Hepatocyte (in vitro differentiated cells): ENCODE data around the gene STK11. TPM values are rescaled to one million over a fixed set of nuclear protein-coding genes. Genes with fewer than 3 reads are reported as not detected.

Experiments
- DNase-seq: peaks from one replicate; pipeline ENCODE4 v3.0.0-alpha.2; 2016; ENCODE audit warnings: low spot score
- H2AFZ ChIP-seq: fragments of 200-600 bp; sonication (generic); 2 replicates; pipeline ENCODE4 v1.6.0; 2016; ENCODE audit warnings: antibody characterized with exemption, mild to moderate bottlenecking
- H3K27ac ChIP-seq: fragments of 200-600 bp; sonication (generic); 2 replicates; pipeline ENCODE4 v1.5.1; 2016; ENCODE audit warnings: mild to moderate bottlenecking
- H3K27me3 ChIP-seq: fragments of 200-600 bp; sonication (generic); 2 replicates; pipeline ENCODE4 v1.6.1; 2016
- H3K36me3 ChIP-seq: fragments of 200-600 bp; sonication (generic); replicated peaks from 2 replicates; pipeline ENCODE4 v1.5.1; 2016; ENCODE audit warnings: low read depth; ENCODE audit not compliant: insufficient read depth
- H3K4me1 ChIP-seq: fragments of 200-600 bp; sonication (generic); 2 replicates; pipeline ENCODE4 v1.5.1; 2016; ENCODE audit warnings: mild to moderate bottlenecking, moderate library complexity; ENCODE audit not compliant: insufficient read depth
- H3K4me2 ChIP-seq: fragments of 200-600 bp; sonication (generic); 2 replicates; pipeline ENCODE4 v1.6.0; 2016
- H3K4me3 ChIP-seq: fragments of 200-600 bp; sonication (generic); 2 replicates; pipeline ENCODE4 v1.5.1; 2016; ENCODE audit warnings: mild to moderate bottlenecking
- H3K79me2 ChIP-seq: fragments of 200-600 bp; sonication (generic); 2 replicates; pipeline ENCODE4 v1.6.0; 2017; ENCODE audit warnings: mild to moderate bottlenecking
- H3K9me2 ChIP-seq: fragments of 200-600 bp; sonication (generic); replicated peaks from 2 replicates; pipeline ENCODE4 v1.6.0; 2017; ENCODE audit warnings: mild to moderate bottlenecking; ENCODE audit not compliant: insufficient read depth
- H3K9me3 ChIP-seq: fragments of 200-600 bp; sonication (generic); 2 replicates; pipeline ENCODE4 v1.5.1; 2016; ENCODE audit warnings: low read depth, mild to moderate bottlenecking
- H4K20me1 ChIP-seq: fragments of 200-600 bp; sonication (generic); 2 replicates; pipeline ENCODE4 v1.6.0; 2016; ENCODE audit warnings: mild to moderate bottlenecking; ENCODE audit not compliant: insufficient read depth, poor library complexity, severe bottlenecking
- CTCF ChIP-seq: fragments of 200-600 bp; sonication (generic); IDR thresholded peaks from 2 replicates; pipeline ENCODE4 v1.5.1; 2016; ENCODE audit warnings: antibody characterized with exemption, mild to moderate bottlenecking; ENCODE audit not compliant: poor library complexity
- EZH2 ChIP-seq: fragments of 200-600 bp; sonication (generic); IDR thresholded peaks from 2 replicates; pipeline ENCODE4 v1.6.1; 2016; ENCODE audit warnings: antibody characterized with exemption, mild to moderate bottlenecking, borderline replicate concordance
- EZH2phosphoT487 ChIP-seq: fragments of 200-600 bp; sonication (generic); IDR thresholded peaks from one replicate; pipeline ENCODE4 v1.6.1; 2018; ENCODE audit warnings: antibody characterized with exemption, mild to moderate bottlenecking, low read depth, moderate library complexity; ENCODE audit not compliant: unreplicated experiment, severe bottlenecking
- WGBS: methylation state at CpG from one replicate; pipeline ENCODE4 v1.1.6; 2016; ENCODE audit warnings: low lambda C conversion rate; ENCODE audit errors: missing lambda C conversion rate; 5-methylcytosine and 5-hydroxymethylcytosine counted together
- polyA plus RNA-seq: library from polyadenylated mRNA; unstranded; fragments of >200 nt; fragmentation: Nextera tagmentation; extraction: Ambion mirVana; gene quantifications from 2 replicates; pipeline ENCODE4 v1.2.1, GENCODE V29; 2016
- total RNA-seq: library from RNA; depleted of rRNA; stranded (reverse); fragments of >200 nt; gene quantifications from 2 replicates; pipeline ENCODE4 v1.2.3, GENCODE V29; 2014

Gene STK11
- total and polyA plus RNA-seq, 2 experiments from 2014 or later, result 48.9 to 76.6 TPM

- H4K20me1 ChIP-seq, result peaks cover 5% of the 10 kb centered on the region
- H3K4me2 ChIP-seq, result peak overlapping the region; percentile 99
- no peaks in the 10 kb centered on the region for H3K9me2 ChIP-seq
- H3K4me3 ChIP-seq, result peak overlapping the region; percentile 88
- H3K9me3 ChIP-seq, result no peaks in the 10 kb centered on the region
- H3K36me3 ChIP-seq, result no peaks in the 10 kb centered on the region
- TF ChIP-seq EZH2 (no peak), EZH2phosphoT487 (no peak), CTCF (no peak)
- H3K27ac ChIP-seq, result peak overlapping the region; percentile 91
- 22% methylated on average over 33 of the region's 36 CpGs for WGBS
- peak; percentile 68 for DNase-seq
- H3K27me3 ChIP-seq, result no peaks in the 10 kb centered on the region
- H3K79me2 ChIP-seq, result peaks cover 63% of the 10 kb centered on the region
- H2AFZ ChIP-seq, result no peak overlapping the region
- peaks cover 19% of the 10 kb centered on the region for H3K4me1 ChIP-seq
Observed at GRCh38 chr19:1172353-1173158, 33.0 kb upstream of the STK11 start.

GRCh38 chr19:1173159-1173844 is 32.3 kb upstream of the STK11 start:
- Histone ChIP-seq H3K36me3 (no peaks in the 10 kb centered on the region), H3K9me3 (no peaks in the 10 kb centered on the region), H3K4me3 (peak overlapping the region; percentile 88), H3K4me2 (peak overlapping the region; percentile 99), H3K79me2 (peaks cover 56% of the 10 kb centered on the region), H3K9me2 (no peaks in the 10 kb centered on the region), H4K20me1 (peaks cover 5% of the 10 kb centered on the region), H3K4me1 (peaks cover 19% of the 10 kb centered on the region), H3K27ac (peak overlapping the region; percentile 91), H3K27me3 (no peaks in the 10 kb centered on the region), H2AFZ (no peak overlapping the region)
- no peak for DNase-seq
- under 1% methylated on average over 19 of the region's 47 CpGs for WGBS
- TF ChIP-seq EZH2 (no peak), CTCF (no peak), EZH2phosphoT487 (no peak)

GRCh38 chr19:1173845-1174809 is 31.5 kb upstream of the STK11 start, which contains the start of gene SBNO2:
TSS of gene SBNO2 (minus strand) at chr19:1174268. CDS start at chr19:1154276, 19,992 bp downstream.
- H3K4me1 ChIP-seq, result peaks cover 18% of the 10 kb centered on the region
- DNase-seq, result peak; percentile 94
- H3K9me2 ChIP-seq, result no peaks in the 10 kb centered on the region
- H3K27me3 ChIP-seq, result no peaks in the 10 kb centered on the region
- H3K79me2 ChIP-seq, result peaks cover 47% of the 10 kb centered on the region
- TF ChIP-seq EZH2 (no peak), EZH2phosphoT487 (no peak), CTCF (no peak)
- no peaks in the 10 kb centered on the region for H3K36me3 ChIP-seq
- H3K4me3 ChIP-seq, result peak within 1 kb of the TSS; percentile 88
- H3K4me2 ChIP-seq, result peak within 1 kb of the TSS; percentile 99
- no peaks in the 10 kb centered on the region for H3K9me3 ChIP-seq
- WGBS, result 35% methylated on average over 34 of the region's 84 CpGs
- H2AFZ ChIP-seq, result no peak within 1 kb of the TSS
- H4K20me1 ChIP-seq, result peaks cover 5% of the 10 kb centered on the region
- H3K27ac ChIP-seq, result peak within 1 kb of the TSS; percentile 91
